OCI-M2 (cell line): ENCODE results near the gene C11orf98.

ENCODE experiments used
- DNase-seq: peaks from one replicate; lab custom pipeline; 2025; ENCODE audit not compliant: unreplicated experiment; lab: John Stamatoyannopoulos, UW

The C11orf98 gene

DNA sequence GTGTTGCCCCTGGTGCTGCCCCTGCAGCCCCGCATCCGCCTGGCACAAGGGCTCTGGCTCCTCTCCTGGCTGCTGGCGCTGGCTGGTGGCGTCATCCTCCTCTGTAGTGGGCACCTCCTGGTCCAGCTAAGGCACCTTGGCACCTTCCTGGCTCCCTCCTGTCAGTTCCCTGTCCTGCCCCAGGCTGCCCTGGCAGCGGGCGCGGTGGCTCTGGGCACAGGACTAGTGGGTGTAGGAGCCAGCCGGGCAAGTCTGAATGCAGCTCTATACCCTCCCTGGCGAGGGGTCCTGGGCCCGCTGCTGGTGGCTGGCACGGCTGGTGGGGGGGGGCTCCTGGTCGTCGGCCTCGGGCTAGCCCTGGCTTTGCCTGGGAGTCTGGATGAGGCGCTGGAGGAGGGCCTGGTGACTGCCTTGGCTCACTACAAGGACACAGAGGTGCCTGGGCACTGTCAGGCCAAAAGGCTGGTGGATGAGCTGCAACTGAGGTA, 51.7 kb downstream of the C11orf98 start:
- no peak for DNase-seq
